ENCODE measurements around the gene TMEM235. TPM values are rescaled to one million over a fixed set of nuclear protein-coding genes. Genes with fewer than 3 reads are reported as not detected.

The TMEM235 gene
- total and polyA plus RNA-seq, 9 of the 15 experiments (the other 6 are each of a cell fraction or from before 2014, with no cell fraction given), result not detected

DNA sequence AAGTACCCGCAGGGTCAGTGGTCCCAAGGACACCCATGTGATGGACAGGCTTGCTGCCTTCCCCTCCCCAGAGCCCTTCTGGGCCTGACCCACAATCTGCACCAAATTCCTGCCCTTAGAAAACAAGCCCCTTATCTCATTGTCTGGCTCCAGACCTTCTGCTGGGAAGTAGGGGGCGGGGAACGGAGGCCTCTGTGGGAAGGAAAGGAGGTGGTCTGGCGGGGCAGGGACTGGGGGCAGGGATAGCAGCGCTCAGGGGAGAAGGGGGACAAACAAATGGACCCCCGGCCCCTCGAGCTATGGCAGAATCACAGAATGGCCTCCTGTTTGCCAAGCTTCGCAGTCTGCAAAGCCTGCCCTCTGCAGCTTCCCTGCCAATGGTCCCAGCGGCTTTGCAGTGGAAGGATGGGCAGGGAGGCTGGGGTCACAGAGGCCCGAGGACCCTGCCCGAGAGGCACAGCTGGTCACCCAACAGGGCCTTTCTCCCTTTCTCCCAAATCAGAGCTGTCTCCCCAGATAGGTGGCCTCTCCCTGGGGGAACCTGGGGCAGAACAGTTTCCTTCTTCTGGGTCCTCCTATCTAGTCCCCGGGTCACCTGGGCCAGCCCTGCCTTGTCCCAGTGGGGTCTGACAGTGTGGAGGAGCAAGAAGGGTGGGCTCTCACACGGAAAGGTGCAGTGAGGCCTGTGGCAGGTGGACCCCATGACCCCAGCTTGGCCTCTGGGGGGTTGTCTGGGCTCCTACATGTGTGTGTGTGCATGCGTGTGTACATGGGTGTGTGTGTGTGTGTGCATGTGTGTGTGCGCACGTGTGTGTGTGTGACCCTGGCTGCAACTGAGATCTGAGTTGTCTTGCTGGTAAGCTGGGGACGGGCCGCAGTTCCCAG lies 25.5 kb downstream of the TMEM235 start (continued):
- TF ChIP-seq, protein P1, sequence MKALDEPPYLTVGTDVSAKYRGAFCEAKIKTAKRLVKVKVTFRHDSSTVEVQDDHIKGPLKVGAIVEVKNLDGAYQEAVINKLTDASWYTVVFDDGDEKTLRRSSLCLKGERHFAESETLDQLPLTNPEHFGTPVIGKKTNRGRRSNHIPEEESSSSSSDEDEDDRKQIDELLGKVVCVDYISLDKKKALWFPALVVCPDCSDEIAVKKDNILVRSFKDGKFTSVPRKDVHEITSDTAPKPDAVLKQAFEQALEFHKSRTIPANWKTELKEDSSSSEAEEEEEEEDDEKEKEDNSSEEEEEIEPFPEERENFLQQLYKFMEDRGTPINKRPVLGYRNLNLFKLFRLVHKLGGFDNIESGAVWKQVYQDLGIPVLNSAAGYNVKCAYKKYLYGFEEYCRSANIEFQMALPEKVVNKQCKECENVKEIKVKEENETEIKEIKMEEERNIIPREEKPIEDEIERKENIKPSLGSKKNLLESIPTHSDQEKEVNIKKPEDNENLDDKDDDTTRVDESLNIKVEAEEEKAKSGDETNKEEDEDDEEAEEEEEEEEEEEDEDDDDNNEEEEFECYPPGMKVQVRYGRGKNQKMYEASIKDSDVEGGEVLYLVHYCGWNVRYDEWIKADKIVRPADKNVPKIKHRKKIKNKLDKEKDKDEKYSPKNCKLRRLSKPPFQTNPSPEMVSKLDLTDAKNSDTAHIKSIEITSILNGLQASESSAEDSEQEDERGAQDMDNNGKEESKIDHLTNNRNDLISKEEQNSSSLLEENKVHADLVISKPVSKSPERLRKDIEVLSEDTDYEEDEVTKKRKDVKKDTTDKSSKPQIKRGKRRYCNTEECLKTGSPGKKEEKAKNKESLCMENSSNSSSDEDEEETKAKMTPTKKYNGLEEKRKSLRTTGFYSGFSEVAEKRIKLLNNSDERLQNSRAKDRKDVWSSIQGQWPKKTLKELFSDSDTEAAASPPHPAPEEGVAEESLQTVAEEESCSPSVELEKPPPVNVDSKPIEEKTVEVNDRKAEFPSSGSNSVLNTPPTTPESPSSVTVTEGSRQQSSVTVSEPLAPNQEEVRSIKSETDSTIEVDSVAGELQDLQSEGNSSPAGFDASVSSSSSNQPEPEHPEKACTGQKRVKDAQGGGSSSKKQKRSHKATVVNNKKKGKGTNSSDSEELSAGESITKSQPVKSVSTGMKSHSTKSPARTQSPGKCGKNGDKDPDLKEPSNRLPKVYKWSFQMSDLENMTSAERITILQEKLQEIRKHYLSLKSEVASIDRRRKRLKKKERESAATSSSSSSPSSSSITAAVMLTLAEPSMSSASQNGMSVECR (CRISPR knock-in tag; IDR thresholded peaks at IDR 0.05), result no peak
- TF ChIP-seq, protein P2, sequence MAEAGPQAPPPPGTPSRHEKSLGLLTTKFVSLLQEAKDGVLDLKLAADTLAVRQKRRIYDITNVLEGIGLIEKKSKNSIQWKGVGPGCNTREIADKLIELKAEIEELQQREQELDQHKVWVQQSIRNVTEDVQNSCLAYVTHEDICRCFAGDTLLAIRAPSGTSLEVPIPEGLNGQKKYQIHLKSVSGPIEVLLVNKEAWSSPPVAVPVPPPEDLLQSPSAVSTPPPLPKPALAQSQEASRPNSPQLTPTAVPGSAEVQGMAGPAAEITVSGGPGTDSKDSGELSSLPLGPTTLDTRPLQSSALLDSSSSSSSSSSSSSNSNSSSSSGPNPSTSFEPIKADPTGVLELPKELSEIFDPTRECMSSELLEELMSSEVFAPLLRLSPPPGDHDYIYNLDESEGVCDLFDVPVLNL (CRISPR knock-in tag; IDR thresholded peaks at IDR 0.05; ENCODE audit: low read depth), result no peak
- no peak for TF ChIP-seq PCBP1 (IDR thresholded peaks at IDR 0.05; ENCODE audit: low read depth, low read length, poor library complexity, severe bottlenecking)
- no peak for TF ChIP-seq IRF2 (CRISPR knock-in tag; IDR thresholded peaks at IDR 0.05)
- peak; percentile 57; the same call in 1 of the 2 replicates for TF ChIP-seq SMARCA4 (IDR thresholded peaks at IDR 0.05)
- TF ChIP-seq DMBX1 (CRISPR knock-in tag; IDR thresholded peaks at IDR 0.05; ENCODE audit: borderline replicate concordance), result no peak; the same call in 1 of the 2 replicates
- peak; percentile 9 for TF ChIP-seq KDM5B (IDR thresholded peaks at IDR 0.05; ENCODE audit: insufficient replicate concordance, low read depth, low read length)
- TF ChIP-seq, protein P3, sequence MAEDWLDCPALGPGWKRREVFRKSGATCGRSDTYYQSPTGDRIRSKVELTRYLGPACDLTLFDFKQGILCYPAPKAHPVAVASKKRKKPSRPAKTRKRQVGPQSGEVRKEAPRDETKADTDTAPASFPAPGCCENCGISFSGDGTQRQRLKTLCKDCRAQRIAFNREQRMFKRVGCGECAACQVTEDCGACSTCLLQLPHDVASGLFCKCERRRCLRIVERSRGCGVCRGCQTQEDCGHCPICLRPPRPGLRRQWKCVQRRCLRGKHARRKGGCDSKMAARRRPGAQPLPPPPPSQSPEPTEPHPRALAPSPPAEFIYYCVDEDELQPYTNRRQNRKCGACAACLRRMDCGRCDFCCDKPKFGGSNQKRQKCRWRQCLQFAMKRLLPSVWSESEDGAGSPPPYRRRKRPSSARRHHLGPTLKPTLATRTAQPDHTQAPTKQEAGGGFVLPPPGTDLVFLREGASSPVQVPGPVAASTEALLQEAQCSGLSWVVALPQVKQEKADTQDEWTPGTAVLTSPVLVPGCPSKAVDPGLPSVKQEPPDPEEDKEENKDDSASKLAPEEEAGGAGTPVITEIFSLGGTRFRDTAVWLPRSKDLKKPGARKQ (CRISPR knock-in tag; IDR thresholded peaks at IDR 0.05), result no peak
- TF ChIP-seq, protein P4, sequence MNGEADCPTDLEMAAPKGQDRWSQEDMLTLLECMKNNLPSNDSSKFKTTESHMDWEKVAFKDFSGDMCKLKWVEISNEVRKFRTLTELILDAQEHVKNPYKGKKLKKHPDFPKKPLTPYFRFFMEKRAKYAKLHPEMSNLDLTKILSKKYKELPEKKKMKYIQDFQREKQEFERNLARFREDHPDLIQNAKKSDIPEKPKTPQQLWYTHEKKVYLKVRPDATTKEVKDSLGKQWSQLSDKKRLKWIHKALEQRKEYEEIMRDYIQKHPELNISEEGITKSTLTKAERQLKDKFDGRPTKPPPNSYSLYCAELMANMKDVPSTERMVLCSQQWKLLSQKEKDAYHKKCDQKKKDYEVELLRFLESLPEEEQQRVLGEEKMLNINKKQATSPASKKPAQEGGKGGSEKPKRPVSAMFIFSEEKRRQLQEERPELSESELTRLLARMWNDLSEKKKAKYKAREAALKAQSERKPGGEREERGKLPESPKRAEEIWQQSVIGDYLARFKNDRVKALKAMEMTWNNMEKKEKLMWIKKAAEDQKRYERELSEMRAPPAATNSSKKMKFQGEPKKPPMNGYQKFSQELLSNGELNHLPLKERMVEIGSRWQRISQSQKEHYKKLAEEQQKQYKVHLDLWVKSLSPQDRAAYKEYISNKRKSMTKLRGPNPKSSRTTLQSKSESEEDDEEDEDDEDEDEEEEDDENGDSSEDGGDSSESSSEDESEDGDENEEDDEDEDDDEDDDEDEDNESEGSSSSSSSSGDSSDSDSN (IDR thresholded peaks at IDR 0.05; ENCODE audit: borderline replicate concordance in 1 of 2, low read depth in 2 of 2, low read length in 2 of 2), result no peak
- no peak for TF ChIP-seq SMAD2 (IDR thresholded peaks at IDR 0.05; ENCODE audit: low read depth, low read length)
- TF ChIP-seq BCL6 (CRISPR knock-in tag; IDR thresholded peaks at IDR 0.05), result no peak
- TF ChIP-seq MTA1 (IDR thresholded peaks at IDR 0.05; ENCODE audit: borderline replicate concordance), result no peak; the same call in 1 of the 2 replicates
- no peak for TF ChIP-seq ZC3H8 (IDR thresholded peaks at IDR 0.05)
- no peak for TF ChIP-seq LEF1 (IDR thresholded peaks at IDR 0.05)
- no peak for TF ChIP-seq TCF7 (IDR thresholded peaks at IDR 0.05; ENCODE audit: borderline replicate concordance)
- no peak for TF ChIP-seq SRSF3 (IDR thresholded peaks at IDR 0.05; ENCODE audit: insufficient read depth, low read length)
- TF ChIP-seq HDAC1 (IDR thresholded peaks at IDR 0.05), result peak in 1 of 2 experiments; percentile 32; a peak in 1 of 4 replicates
